SK-N-SH (cell line): ENCODE measurements around the gene EPB41L5. TPM values are rescaled to one million over a fixed set of nuclear protein-coding genes. Genes with fewer than 3 reads are reported as not detected.

Source experiments
- CTCF ChIA-PET: fragments of 300-600, 350-600 bp; formaldehyde crosslinking; extraction: SDS; loops from one replicate; lab custom pipeline; 2021; lab: Yijun Ruan, JAX
- POLR2A ChIA-PET: fragments of 350-600 bp; sonication (Branson Sonifier 250); formaldehyde crosslinking; extraction: SDS; loops from one replicate; lab custom pipeline; 2020; ENCODE audit warnings: antibody characterized with exemption, inconsistent platforms; lab: Yijun Ruan, JAX
- DNase-seq: peaks from one replicate; pipeline ENCODE4 v3.0.0; 2012
- H2AFZ ChIP-seq: fragments of 200-600 bp; sonication (generic); 2 replicates; pipeline ENCODE4 v1.8.1; 2016; ENCODE audit warnings: antibody characterized with exemption, mild to moderate bottlenecking, low read depth
- H3F3A ChIP-seq: fragments of 200-600 bp; sonication (generic); replicated peaks from 2 replicates; pipeline ENCODE3; 2016; ENCODE audit warnings: antibody characterized with exemption, mild to moderate bottlenecking; ENCODE audit not compliant: insufficient read depth
- H3K27ac ChIP-seq, 2 experiments: fragments of 200-500 bp in 1 of 2; fragments of 200-600 bp in 1 of 2; sonication (Bioruptor generic) in 1 of 2; sonication (generic), shearing (Covaris generic) in 1 of 2; 2 replicates each; pipeline versions ENCODE4 v1.5.1 to v1.6.1; 2014 to 2016; ENCODE audit warnings: low read depth in 2 of 2, inconsistent platforms in 1 of 2, low read length in 1 of 2, mild to moderate bottlenecking in 1 of 2, mixed read lengths in 1 of 2
- H3K27me3 ChIP-seq: fragments of 200-600 bp; sonication (generic), shearing (Covaris generic); 2 replicates; pipeline ENCODE4 v1.6.1; 2016; ENCODE audit warnings: mixed run types; ENCODE audit not compliant: insufficient read depth
- H3K36me3 ChIP-seq, 2 experiments: fragments of 200-500 bp in 1 of 2; fragments of 200-600 bp in 1 of 2; sonication (Bioruptor generic) in 1 of 2; sonication (generic) in 1 of 2; replicated peaks in 1 of 2; 2 replicates each; pipeline versions ENCODE3 to v1.5.1; 2014 to 2016; ENCODE audit warnings: low read length in 1 of 2, mild to moderate bottlenecking in 1 of 2; ENCODE audit not compliant: insufficient read depth in 2 of 2, control insufficient read depth in 1 of 2
- H3K4me1 ChIP-seq, 2 experiments: fragments of 200-500 bp in 1 of 2; fragments of 200-600 bp in 1 of 2; sonication (Bioruptor generic) in 1 of 2; sonication (generic), shearing (Covaris generic) in 1 of 2; 2 replicates each; pipeline versions ENCODE4 v1.5.1 to v1.6.1; 2014 to 2016; ENCODE audit warnings: low read depth in 1 of 2, low read length in 1 of 2, mixed run types in 1 of 2; ENCODE audit not compliant: insufficient read depth in 2 of 2, control insufficient read depth in 1 of 2
- H3K4me2 ChIP-seq: fragments of 200-600 bp; sonication (generic), shearing (Covaris generic); 2 replicates; pipeline ENCODE4 v1.6.1; 2017; ENCODE audit warnings: mixed run types
- H3K4me3 ChIP-seq, 2 experiments: fragments of 200-500 bp in 1 of 2; fragments of 200-600 bp in 1 of 2; sonication (Bioruptor generic) in 1 of 2; sonication (generic), shearing (Covaris generic) in 1 of 2; 2 replicates each; pipeline versions ENCODE4 v1.5.1 to v1.8.1; 2014 to 2016; ENCODE audit warnings: low read depth in 2 of 2, inconsistent platforms in 1 of 2, low read length in 1 of 2, mild to moderate bottlenecking in 1 of 2, mixed read lengths in 1 of 2, moderate library complexity in 1 of 2
- H3K79me2 ChIP-seq: fragments of 200-600 bp; sonication (generic); 2 replicates; pipeline ENCODE4 v1.8.1; 2017; ENCODE audit warnings: mild to moderate bottlenecking; ENCODE audit not compliant: insufficient read depth
- H3K9ac ChIP-seq: fragments of 200-600 bp; sonication (generic); 2 replicates; pipeline ENCODE4 v1.6.1; 2017; ENCODE audit warnings: mixed run types
- H3K9me2 ChIP-seq: fragments of 200-600 bp; sonication (generic); 2 replicates; pipeline ENCODE4 v1.6.1; 2017; ENCODE audit warnings: mixed run types
- H3K9me3 ChIP-seq: fragments of 200-600 bp; sonication (generic); 2 replicates; pipeline ENCODE4 v1.6.1; 2017; ENCODE audit warnings: mixed run types, mild to moderate bottlenecking, moderate library complexity
- H4K20me1 ChIP-seq: fragments of 200-600 bp; sonication (generic); 2 replicates; pipeline ENCODE4 v1.6.1; 2017; ENCODE audit warnings: mild to moderate bottlenecking, mixed run types; ENCODE audit not compliant: insufficient read depth
- ELF1 ChIP-seq: IDR thresholded peaks from 2 replicates; pipeline ENCODE4 v1.4.0; 2012
- EZH2phosphoT487 ChIP-seq: fragments of 200-600 bp; sonication (generic); IDR thresholded peaks from 2 replicates; pipeline ENCODE4 v1.6.1; 2017; ENCODE audit warnings: low read depth, mixed run types, mild to moderate bottlenecking, antibody characterized with exemption, moderate library complexity, borderline replicate concordance
- FOXJ3 ChIP-seq: sonication (generic); formaldehyde crosslinking; IDR thresholded peaks from 2 replicates; pipeline ENCODE4 v1.5.1; 2020; ENCODE audit warnings: mild to moderate bottlenecking, missing genetic modification reagents
- GABPA ChIP-seq: IDR thresholded peaks from 2 replicates; pipeline ENCODE4 v1.4.0; 2012; ENCODE audit warnings: low read depth, mild to moderate bottlenecking
- IRF3 ChIP-seq: fragments of 150-350 bp; IDR thresholded peaks from 2 replicates; pipeline ENCODE4 v1.6.1; 2016; ENCODE audit warnings: mild to moderate bottlenecking, low read depth, low read length
- MAX ChIP-seq: IDR thresholded peaks from 2 replicates; pipeline ENCODE4 v1.4.0; 2012; ENCODE audit warnings: low read depth
- MXI1 ChIP-seq: IDR thresholded peaks from 2 replicates; pipeline ENCODE4 v1.6.1; 2012; ENCODE audit warnings: mild to moderate bottlenecking, low read depth, low read length, improper control_type of control experiment
- PBX3 ChIP-seq: IDR thresholded peaks from 2 replicates; pipeline ENCODE4; 2012
- RCOR1 ChIP-seq: fragments of 150-350 bp; IDR thresholded peaks from 2 replicates; pipeline ENCODE4 v1.6.1; 2017; ENCODE audit warnings: antibody characterized with exemption, low read length
- RFX5 ChIP-seq: IDR thresholded peaks from 2 replicates; pipeline ENCODE4 v1.6.1; 2012; ENCODE audit warnings: mild to moderate bottlenecking, improper control_type of control experiment, low read length
- TAF1 ChIP-seq: IDR thresholded peaks from 2 replicates; pipeline ENCODE4 v1.6.1; 2012; ENCODE audit warnings: low read depth, mild to moderate bottlenecking, low read length, moderate library complexity, borderline replicate concordance
- TCF12 ChIP-seq: IDR thresholded peaks from 2 replicates; pipeline ENCODE4 v1.4.0; 2012
- TEAD4 ChIP-seq: IDR thresholded peaks from 2 replicates; pipeline ENCODE4 v1.4.0; 2012; ENCODE audit warnings: mild to moderate bottlenecking, borderline replicate concordance; ENCODE audit not compliant: insufficient read depth
- USF1 ChIP-seq: IDR thresholded peaks from 2 replicates; pipeline ENCODE4 v1.4.0; 2012; ENCODE audit warnings: low read depth, borderline replicate concordance
- USF2 ChIP-seq: fragments of 150-350 bp; IDR thresholded peaks from 2 replicates; pipeline ENCODE4 v1.6.1; 2017; ENCODE audit warnings: antibody characterized with exemption, low read length, low read depth, borderline replicate concordance
- WGBS: methylation state at CpG from one replicate; pipeline ENCODE4 v1.1.6; 2017; ENCODE audit warnings: low lambda C conversion rate; 5-methylcytosine and 5-hydroxymethylcytosine counted together
- polyA plus RNA-seq, 3 experiments: library from polyadenylated mRNA; depleted of rRNA; stranded (reverse); fragments of >200 nt; gene quantifications; 2 replicates each; pipeline ENCODE4 v1.2.3, GENCODE V29; 2012

The EPB41L5 gene
- polyA plus RNA-seq, 1 of the 3 experiments (the other 2 are of a cell fraction): 5.3 TPM

GRCh38 chr2:120174963-120175581, 162.2 kb downstream of the EPB41L5 start (continued):
- TF ChIP-seq USF2: no peak
- no peak for TF ChIP-seq RFX5
- TF ChIP-seq GABPA: no peak
- TF ChIP-seq MXI1: no peak
- no peak for TF ChIP-seq TEAD4
- TF ChIP-seq TCF12: no peak
- no peak for TF ChIP-seq TAF1
- no peak for TF ChIP-seq RCOR1
- TF ChIP-seq ELF1: no peak

GRCh38 chr2:120176526-120176925, 163.6 kb downstream of the EPB41L5 start:
- H3K27ac ChIP-seq: no peak overlapping the region
- H3K9ac ChIP-seq: no peak overlapping the region
- no peak overlapping the region for H3K4me3 ChIP-seq
- no peak overlapping the region for H3K4me2 ChIP-seq
- ChIA-PET CTCF (interaction anchor here (0.8 to 3.6 kb wide), 13 partner anchors 8 to 502 kb away, joined by 3 to 129 read pairs (median 8); no protein-coding TSS in a partner anchor), POLR2A (interaction anchor here (0.6 kb wide), 1 partner anchor 494 kb away, joined by 3 read pairs; no protein-coding TSS in a partner anchor)
- no peaks in the 10 kb centered on the region for H3K9me3 ChIP-seq
- H4K20me1 ChIP-seq: no peaks in the 10 kb centered on the region
- TF ChIP-seq FOXJ3 (no peak), MAX (no peak), IRF3 (no peak), USF1 (no peak), GABPA (no peak), PBX3 (no peak), RCOR1 (no peak), TAF1 (no peak), EZH2phosphoT487 (no peak)
- no peaks in the 10 kb centered on the region; a peak in 1 of 4 replicates for H3K4me1 ChIP-seq
- H3K36me3 ChIP-seq: peaks cover 8 to 15% of the 10 kb centered on the region in 2 experiments
- no peaks in the 10 kb centered on the region for H3K27me3 ChIP-seq
- H3K79me2 ChIP-seq: no peaks in the 10 kb centered on the region
- 73% methylated on average over 3 of the region's 3 CpGs for WGBS
- H3F3A ChIP-seq: no peaks in the 10 kb centered on the region
- H2AFZ ChIP-seq: no peak overlapping the region
- no peak for DNase-seq
- no peaks in the 10 kb centered on the region for H3K9me2 ChIP-seq
